Calu3 (cell line): ENCODE data around the gene IPP. TPM values are rescaled to one million over a fixed set of nuclear protein-coding genes. Genes with fewer than 3 reads are reported as not detected.

Experiments used
- BruUV-seq: library from RNA; stranded (reverse); fragments of 400-500 nt; replicated peaks from 2 replicates; lab custom pipeline; 2021; lab: Mats Ljungman, UMichigan
- CTCF ChIA-PET: fragments of 300-600 bp; sonication (Branson Sonifier 250); formaldehyde crosslinking; loops from one replicate; lab custom pipeline; 2022; ENCODE audit warnings: antibody characterized with exemption; lab: Charles Lee
- DNase-seq: peaks from one replicate; pipeline ENCODE4 v3.0.0; 2022
- H3K27ac Mint-ChIP-seq: one replicate; pipeline ENCODE4 v1.8.0; 2022; ENCODE audit warnings: mixed read lengths; ENCODE audit not compliant: unreplicated experiment
- H3K27me3 Mint-ChIP-seq: one replicate; pipeline ENCODE4 v1.8.0; 2022; ENCODE audit warnings: mixed read lengths; ENCODE audit not compliant: unreplicated experiment
- H3K36me3 Mint-ChIP-seq: one replicate; pipeline ENCODE4 v1.8.0; 2022; ENCODE audit warnings: mild to moderate bottlenecking, moderate library complexity, mixed read lengths; ENCODE audit not compliant: insufficient read depth, unreplicated experiment
- H3K4me1 Mint-ChIP-seq: one replicate; pipeline ENCODE4 v1.8.0; 2022; ENCODE audit warnings: mild to moderate bottlenecking, low read depth, mixed read lengths; ENCODE audit not compliant: unreplicated experiment
- H3K4me3 Mint-ChIP-seq: one replicate; pipeline ENCODE4 v1.8.0; 2022; ENCODE audit warnings: mild to moderate bottlenecking, low read depth, moderate library complexity, mixed read lengths; ENCODE audit not compliant: unreplicated experiment
- H3K9me3 Mint-ChIP-seq: one replicate; pipeline ENCODE4 v1.8.0; 2022; ENCODE audit warnings: low read depth, mixed read lengths; ENCODE audit not compliant: unreplicated experiment
- CTCF ChIP-seq: fragments of 200-600 bp; IDR thresholded peaks from one replicate; pipeline ENCODE4 v1.8.0; 2022; ENCODE audit warnings: antibody characterized with exemption; ENCODE audit not compliant: unreplicated experiment
- intact Hi-C: fragments of 100-400 bp; cut with micrococcal nuclease; formaldehyde crosslinking; loops from one replicate; pipeline ENCODE4 v1.10.0; 2022; ENCODE audit not compliant: unreplicated experiment
- total RNA-seq: library from RNA; stranded (reverse); gene quantifications from 2 replicates; pipeline ENCODE4 v1.2.3, GENCODE V29; 2022

Gene IPP
- total RNA-seq, 1 experiment from 2014 or later = 11.6 TPM

- no peak for TF ChIP-seq CTCF
- intact Hi-C loops = no loop called here
- CTCF ChIA-PET = no interaction called here
- no peaks in the 10 kb centered on the region for H3K4me1 Mint-ChIP-seq
- no peaks in the 10 kb centered on the region for H3K9me3 Mint-ChIP-seq
- H3K4me3 Mint-ChIP-seq = no peak overlapping the region
- no peaks in the 10 kb centered on the region for H3K27me3 Mint-ChIP-seq
- H3K27ac Mint-ChIP-seq = no peak overlapping the region
- BruUV-seq = no TSS peak
- no peak for DNase-seq
- H3K36me3 Mint-ChIP-seq = peaks cover 23% of the 10 kb centered on the region
Observed at GRCh38 chr1:45658171-45658570, 92.3 kb downstream of the IPP start.

- peaks cover 34% of the 10 kb centered on the region for H3K36me3 Mint-ChIP-seq
- CTCF ChIA-PET = interaction anchor here (0.6 to 1.2 kb wide), 2 partner anchors 12 to 41 kb away, joined by 3 to 5 read pairs; no protein-coding TSS in a partner anchor
Observed at GRCh38 chr1:45656573-45657226, 93.8 kb downstream of the IPP start.

GRCh38 chr1:45654540-45655280 lies 95.7 kb downstream of the IPP start:
- no peak overlapping the region for H3K4me3 Mint-ChIP-seq
- DNase-seq = no peak
- H3K27ac Mint-ChIP-seq = no peak overlapping the region
- TF ChIP-seq CTCF = no peak
- no peaks in the 10 kb centered on the region for H3K4me1 Mint-ChIP-seq
- H3K9me3 Mint-ChIP-seq = no peaks in the 10 kb centered on the region
- intact Hi-C loops = no loop called here
- BruUV-seq = no TSS peak
- CTCF ChIA-PET = interaction anchor here (0.7 kb wide), 1 partner anchor 172 kb away, joined by 7 read pairs; no protein-coding TSS in a partner anchor
- H3K27me3 Mint-ChIP-seq = no peaks in the 10 kb centered on the region
- peaks cover 28% of the 10 kb centered on the region for H3K36me3 Mint-ChIP-seq

More at GRCh38 chr1:45656573-45657226, 93.8 kb downstream of the IPP start:
- Mint-ChIP-seq H3K4me1 (no peaks in the 10 kb centered on the region), H3K9me3 (no peaks in the 10 kb centered on the region), H3K27me3 (no peaks in the 10 kb centered on the region), H3K4me3 (no peak overlapping the region), H3K27ac (no peak overlapping the region)
- intact Hi-C loops = no loop called here
- no peak for TF ChIP-seq CTCF
- no peak for DNase-seq
- no TSS peak for BruUV-seq

Other genes with a start within 250 kb of the IPP start
- 686 and 744 TPM in 2 replicates for gene PRDX1, start 228.8 kb downstream of the IPP start, total RNA-seq
- gene AKR1A1, start 199.8 kb downstream of the IPP start, total RNA-seq = 111 and 119 TPM in 2 replicates
- gene NASP, start 166.6 kb downstream of the IPP start, total RNA-seq = 171 and 185 TPM in 2 replicates
- gene CCDC17, start 126.6 kb downstream of the IPP start, total RNA-seq = 4.7 and 8.3 TPM in 2 replicates
- 117 and 127 TPM in 2 replicates for gene GPBP1L1, start 64.1 kb downstream of the IPP start, total RNA-seq
- 29.3 and 31.7 TPM in 2 replicates for gene TMEM69, start 62.5 kb downstream of the IPP start, total RNA-seq
- 31.4 and 36.2 TPM in 2 replicates for gene MAST2, start 53.0 kb upstream of the IPP start, total RNA-seq